ENCODE results near the gene SLC6A18. TPM values are rescaled to one million over a fixed set of nuclear protein-coding genes. Genes with fewer than 3 reads are reported as not detected.
A peak's percentile ranks its signal among the peaks of the same experiment; 100 is the strongest.
"Not testable (repeated sequence)": the region's sequence is repeated elsewhere in the genome, so short reads cannot be mapped to it uniquely, and the experiment has no call there.

Gene SLC6A18
- total RNA-seq, 1 donor from 2014 or later: not detected

- H3K36me3 Mint-ChIP-seq (ENCODE audit: low read depth): no peaks in the 10 kb centered on the region
- H3K9me3 Mint-ChIP-seq: peaks cover 3% of the 10 kb centered on the region
- H3K27ac Mint-ChIP-seq: no peak overlapping the region
- no peak for TF ChIP-seq CTCF (IDR thresholded peaks at IDR 0.05)
- ATAC-seq (ENCODE audit: low read depth) (no peak), DNase-seq (no peak)
- intact Hi-C loops (cut with micrococcal nuclease): no loop called here
- no peaks in the 10 kb centered on the region for H3K4me1 Mint-ChIP-seq
- ChIA-PET CTCF (no interaction called here), POLR2A (no interaction called here)
- H3K27me3 Mint-ChIP-seq: peaks cover 6% of the 10 kb centered on the region
- no peak overlapping the region for H3K4me3 Mint-ChIP-seq
Observed at GRCh38 chr5:1285883-1286291, 60.7 kb downstream of the SLC6A18 start.

- ChIA-PET POLR2A (no interaction called here), CTCF (no interaction called here)
- no peak for TF ChIP-seq CTCF (IDR thresholded peaks at IDR 0.05)
- ATAC-seq (ENCODE audit: low read depth) (no peak), DNase-seq (peak; percentile 8)
- Mint-ChIP-seq H3K27ac (no peak overlapping the region), H3K36me3 (ENCODE audit: low read depth) (no peaks in the 10 kb centered on the region), H3K9me3 (peaks cover 3% of the 10 kb centered on the region), H3K27me3 (peaks cover 9% of the 10 kb centered on the region), H3K4me3 (no peak overlapping the region), H3K4me1 (peaks cover 2% of the 10 kb centered on the region)
- intact Hi-C loops (cut with micrococcal nuclease): no loop called here
Observed at GRCh38 chr5:1288439-1289335, 63.5 kb downstream of the SLC6A18 start.

DNA sequence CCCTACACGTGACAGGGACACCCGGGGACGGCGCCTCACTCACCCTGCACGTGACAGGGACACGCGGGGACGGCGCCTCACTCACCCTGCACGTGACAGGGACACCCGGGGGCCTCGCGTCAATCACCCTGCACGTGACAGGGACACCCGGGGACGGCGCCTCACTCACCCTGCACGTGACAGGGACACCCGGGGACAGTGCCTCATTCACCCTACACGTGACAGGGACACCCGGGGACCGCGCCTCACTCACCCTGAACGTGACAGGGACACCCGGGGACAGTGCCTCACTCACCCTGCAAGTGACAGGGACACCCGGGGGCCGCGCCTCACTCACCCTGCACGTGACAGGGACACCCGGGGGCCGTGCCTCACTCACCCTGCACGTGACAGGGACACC is 64.4 kb downstream of the SLC6A18 start:
- H3K27ac Mint-ChIP-seq; H3K4me1 Mint-ChIP-seq; intact Hi-C loops (cut with micrococcal nuclease); H3K9me3 Mint-ChIP-seq; CTCF ChIA-PET; H3K36me3 Mint-ChIP-seq (ENCODE audit: low read depth); ATAC-seq (ENCODE audit: low read depth); H3K4me3 Mint-ChIP-seq; POLR2A ChIA-PET: not testable (repeated sequence)
- peak; percentile 11 for DNase-seq
- H3K27me3 Mint-ChIP-seq: peaks cover 11% of the 10 kb centered on the region

- CTCF ChIA-PET; POLR2A ChIA-PET; H3K36me3 Mint-ChIP-seq (ENCODE audit: low read depth); H3K4me1 Mint-ChIP-seq; ATAC-seq (ENCODE audit: low read depth); H3K9me3 Mint-ChIP-seq; DNase-seq; intact Hi-C loops (cut with micrococcal nuclease); H3K27ac Mint-ChIP-seq; H3K4me3 Mint-ChIP-seq: not testable (repeated sequence)
- H3K27me3 Mint-ChIP-seq: peaks cover 11% of the 10 kb centered on the region
Observed at GRCh38 chr5:1290956-1291355, 65.8 kb downstream of the SLC6A18 start.

GRCh38 chr5:1291611-1292080 is 66.5 kb downstream of the SLC6A18 start:
- Mint-ChIP-seq H3K27me3 (peaks cover 11% of the 10 kb centered on the region), H3K36me3 (ENCODE audit: low read depth) (no peaks in the 10 kb centered on the region), H3K4me3 (no peak overlapping the region), H3K9me3 (peaks cover 3% of the 10 kb centered on the region), H3K27ac (no peak overlapping the region), H3K4me1 (peaks cover 5% of the 10 kb centered on the region)
- DNase-seq (peak; percentile 5), ATAC-seq (ENCODE audit: low read depth) (no peak)
- no peak for TF ChIP-seq CTCF (IDR thresholded peaks at IDR 0.05)
- intact Hi-C loops (cut with micrococcal nuclease): no loop called here
- POLR2A ChIA-PET: no interaction called here
- CTCF ChIA-PET: no interaction called here

DNA sequence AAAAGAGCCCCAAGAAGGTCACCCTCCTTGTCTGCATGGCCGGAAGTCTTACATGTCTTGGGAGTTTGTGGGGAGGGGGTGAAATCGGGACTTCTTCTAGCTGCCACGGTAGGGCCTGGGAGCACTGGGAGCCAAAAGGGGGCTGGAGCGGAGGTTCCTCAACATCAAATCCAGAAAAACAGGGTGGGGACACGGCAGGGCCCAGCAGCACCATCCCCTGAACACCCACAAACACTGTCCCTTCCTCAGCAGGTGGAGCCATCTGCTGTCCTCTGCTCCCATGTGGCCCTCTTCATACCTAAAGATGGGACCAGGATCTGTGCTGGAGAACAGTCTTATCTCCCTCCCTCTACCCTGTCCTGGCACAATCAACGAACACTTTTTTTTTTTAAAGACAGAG is 67.0 kb downstream of the SLC6A18 start:
- Mint-ChIP-seq H3K4me1 (peaks cover 7% of the 10 kb centered on the region), H3K4me3 (no peak overlapping the region), H3K9me3 (peaks cover 3% of the 10 kb centered on the region), H3K27ac (no peak overlapping the region), H3K36me3 (ENCODE audit: low read depth) (no peaks in the 10 kb centered on the region), H3K27me3 (peaks cover 11% of the 10 kb centered on the region)
- POLR2A ChIA-PET: no interaction called here
- CTCF ChIA-PET: no interaction called here
- ATAC-seq (ENCODE audit: low read depth) (no peak), DNase-seq (no peak)
- intact Hi-C loops (cut with micrococcal nuclease): no loop called here
- TF ChIP-seq CTCF (IDR thresholded peaks at IDR 0.05): no peak

All from activated B cell treated with CpG ODN at 0.5 μM for 24 hours (primary cell).